ENCODE measurements around the gene HYOU1. TPM values are rescaled to one million over a fixed set of nuclear protein-coding genes. Genes with fewer than 3 reads are reported as not detected.
"Not testable (repeated sequence)": the region's sequence is repeated elsewhere in the genome, so short reads cannot be mapped to it uniquely, and the experiment has no call there.

Gene HYOU1
- total and polyA plus RNA-seq, 2 of the 8 experiments (the other 6 are each of a cell fraction or from before 2014, with no cell fraction given), result 239 to 295 TPM

- not testable (repeated sequence) for DNase-seq (ENCODE audit: low read depth in 1 of 2, low spot score in 2 of 2); H3K9ac ChIP-seq (replicated peaks in 1 of 4; ENCODE audit: extremely low read depth in 1 of 4, low read depth in 3 of 4, low read length in 3 of 4); H3K14ac ChIP-seq (ENCODE audit: insufficient read length); H3K79me1 ChIP-seq (ENCODE audit: low read depth, low read length); H3K4me3 ChIP-seq (ENCODE audit: extremely low read depth in 1 of 4, insufficient read depth in 2 of 4, low read depth in 3 of 4, low read length in 4 of 4); H3K36me3 ChIP-seq (ENCODE audit: control insufficient read depth in 2 of 4, insufficient read depth in 4 of 4, low read length in 3 of 4); H2AFZ ChIP-seq (ENCODE audit: low read length); H4K8ac ChIP-seq (ENCODE audit: extremely low read depth, insufficient read depth, low read length); H2BK15ac ChIP-seq (ENCODE audit: low read length); H2BK20ac ChIP-seq (ENCODE audit: low read length); H3K27ac ChIP-seq (ENCODE audit: low read depth, low read length); H3K4me2 ChIP-seq (ENCODE audit: insufficient read depth in 1 of 2, low read depth in 2 of 2, low read length in 2 of 2); H2AK5ac ChIP-seq (ENCODE audit: low read depth, low read length); H4K20me1 ChIP-seq (replicated peaks in 1 of 2; ENCODE audit: control insufficient read depth in 1 of 2, insufficient read depth in 2 of 2, low read length in 2 of 2); H4K5ac ChIP-seq (ENCODE audit: insufficient read length, low read depth, low read length); H3K18ac ChIP-seq (ENCODE audit: extremely low read depth, low read length); H3K23me2 ChIP-seq (ENCODE audit: low read depth, low read length); H3K4ac ChIP-seq (replicated peaks; ENCODE audit: insufficient read length, low read depth, low read length); H3K23ac ChIP-seq (ENCODE audit: insufficient read length); H2BK12ac ChIP-seq (ENCODE audit: low read depth, low read length); H4K91ac ChIP-seq (replicated peaks; ENCODE audit: insufficient read length, low read length); H2BK120ac ChIP-seq (replicated peaks; ENCODE audit: low read depth, low read length); H3K9me3 ChIP-seq (ENCODE audit: insufficient read depth in 2 of 2, low read depth in 1 of 2, low read length in 1 of 2); H3K27me3 ChIP-seq (replicated peaks in 1 of 4; ENCODE audit: control insufficient read depth in 3 of 4, extremely low read depth in 1 of 4, insufficient read depth in 3 of 4, low read length in 3 of 4); FAIRE-seq; H2BK5ac ChIP-seq (ENCODE audit: low read depth, low read length); H3K56ac ChIP-seq (replicated peaks; ENCODE audit: insufficient read length, low read depth, low read length)
- peaks cover 0 to 13% of the 10 kb centered on the region in 2 experiments; a peak in 1 of 4 replicates for H3K79me2 ChIP-seq (ENCODE audit: control insufficient read depth in 1 of 2, insufficient read depth in 2 of 2, low read length in 2 of 2)
- POLR2A ChIA-PET (ENCODE audit: partially characterized antibody), result interaction anchor here (0.9 to 1.1 kb wide), 3 partner anchors 15 to 242 kb away, joined by 3 to 4 read pairs (median 3); partner anchors contain the start of genes DDX6, RPS25 and TRAPPC4
- WGBS, 2 experiments (ENCODE audit: extremely low coverage in 1 of 2, insufficient coverage in 1 of 2, insufficient read length in 1 of 2, insufficient replicate concordance in 2 of 2, low coverage in 1 of 2, low lambda C conversion rate in 2 of 2, missing lambda C conversion rate in 1 of 2), result 96% methylated on average over 10 of the region's 10 CpGs; no CpG with 5 or more reads in 1 of the 2 experiments
- CTCF ChIA-PET (ENCODE audit: partially characterized antibody), result interaction anchor here (1.0 to 1.5 kb wide), 5 partner anchors 8 to 36 kb away, joined by 3 to 4 read pairs (median 4); partner anchors contain the start of gene CENATAC
- H3K4me1 ChIP-seq (replicated peaks in 1 of 4; ENCODE audit: control insufficient read depth in 3 of 4, insufficient read depth in 4 of 4, low read length in 3 of 4), result peaks cover 6 to 11% (median 10%) of the 10 kb centered on the region in 4 experiments
Measured at GRCh38 chr11:119033421-119033820, 23.6 kb downstream of the HYOU1 start.

Data from H1 (cell line).